Prostate gland (tissue), 2 donors: ENCODE data around the gene REST. TPM values are rescaled to one million over a fixed set of nuclear protein-coding genes. Genes with fewer than 3 reads are reported as not detected.
"Not testable (repeated sequence)": the region's sequence is repeated elsewhere in the genome, so short reads cannot be mapped to it uniquely, and the experiment has no call there.

ENCODE experiments used
- DNase-seq: peaks from one replicate; pipeline ENCODE4 v3.0.0-alpha.2; 2019; ENCODE audit warnings: low spot score
- H3K27ac ChIP-seq, 2 donors: fragments of 200-600 bp; sonication (generic); 2 replicates each; pipeline ENCODE4 v1.5.1; 2017 to 2019
- H3K27me3 ChIP-seq: fragments of 200-600 bp; sonication (generic); replicated peaks from 2 replicates; pipeline ENCODE4 v1.5.1; 2019; ENCODE audit not compliant: insufficient read depth
- H3K36me3 ChIP-seq, 2 donors: fragments of 200-600 bp; sonication (generic); 1 replicate in 1 of 2; 2 replicates in 1 of 2; pipeline versions ENCODE4 v1.5.1 to v1.8.1; 2017 to 2019
- H3K4me1 ChIP-seq: fragments of 200-600 bp; sonication (generic); replicated peaks from 2 replicates; pipeline ENCODE4 v1.5.1; 2019
- H3K4me3 ChIP-seq, 2 donors: fragments of 200-600 bp; sonication (generic); 2 replicates each; pipeline ENCODE4 v1.5.1; 2017 to 2019
- H3K9me3 ChIP-seq: fragments of 200-600 bp; sonication (generic); 2 replicates; pipeline ENCODE4 v1.5.1; 2017
- CTCF ChIP-seq, 4 experiments: fragments of 200-600 bp in 2 of 4; fragments of 450-650 bp in 2 of 4; sonication (generic) in 2 of 4; IDR thresholded peaks; 1 replicate in 3 of 4; 2 replicates in 1 of 4; pipeline ENCODE4 v1.5.1; 2016 to 2019; ENCODE audit warnings: antibody characterized with exemption in 4 of 4, mild to moderate bottlenecking in 2 of 4, moderate library complexity in 2 of 4
- POLR2A ChIP-seq: fragments of 450-650 bp; IDR thresholded peaks from one replicate; pipeline ENCODE4 v1.6.1; 2016; ENCODE audit warnings: antibody characterized with exemption, mild to moderate bottlenecking
- POLR2AphosphoS5 ChIP-seq: sonication (generic); formaldehyde crosslinking; IDR thresholded peaks from one replicate; pipeline ENCODE4 v1.6.1; 2017; ENCODE audit warnings: antibody characterized with exemption
- WGBS: methylation state at CpG from one replicate; pipeline ENCODE4 v1.1.5; 2018; 5-methylcytosine and 5-hydroxymethylcytosine counted together
- intact Hi-C: fragments of 100-400 bp; cut with DNase I; formaldehyde crosslinking; loops from one replicate; pipeline ENCODE4 v1.14.2; 2022
- total RNA-seq, 2 donors: library from RNA; depleted of rRNA; stranded (reverse); fragments of >200 nt; gene quantifications; one replicate each; pipeline ENCODE4 v1.1.0, GENCODE V29; 2016

REST gene
- total RNA-seq, 2 donors from 2014 or later: 38.0 to 50.8 TPM

GRCh38 chr4:56930638-56931037 lies 22.9 kb downstream of the REST start:
- intact Hi-C loops: no loop called here
- H3K9me3 ChIP-seq: no peaks in the 10 kb centered on the region
- DNase-seq: no peak
- no peaks in the 10 kb centered on the region for H3K4me1 ChIP-seq
- H3K4me3 ChIP-seq: no peak overlapping the region
- no peaks in the 10 kb centered on the region for H3K36me3 ChIP-seq
- WGBS: over 99% methylated on average over 7 of the region's 7 CpGs
- no peak overlapping the region for H3K27ac ChIP-seq
- TF ChIP-seq CTCF (IDR thresholded peaks at IDR 0.05) (no peak), POLR2A (no peak), POLR2AphosphoS5 (no peak)
- no peaks in the 10 kb centered on the region for H3K27me3 ChIP-seq

- Histone ChIP-seq H3K27ac (no peak overlapping the region), H3K4me3 (no peak overlapping the region), H3K4me1 (no peaks in the 10 kb centered on the region), H3K36me3 (no peaks in the 10 kb centered on the region), H3K27me3 (no peaks in the 10 kb centered on the region), H3K9me3 (no peaks in the 10 kb centered on the region)
- 44% methylated on average over 4 of the region's 4 CpGs for WGBS
- intact Hi-C loops: no loop called here
- no peak for TF ChIP-seq POLR2A
- no peak for TF ChIP-seq CTCF (IDR thresholded peaks at IDR 0.05)
- TF ChIP-seq POLR2AphosphoS5: no peak
- no peak for DNase-seq
These were observed 24.2 kb downstream of the REST start for GRCh38 chr4:56931924-56932323.

- TF ChIP-seq CTCF (IDR thresholded peaks at IDR 0.05) (no peak), POLR2A (no peak), POLR2AphosphoS5 (no peak)
- no peaks in the 10 kb centered on the region for H3K4me1 ChIP-seq
- H3K27me3 ChIP-seq: no peaks in the 10 kb centered on the region
- intact Hi-C loops: no loop called here
- no peak for DNase-seq
- WGBS: 92% methylated on average over 6 of the region's 6 CpGs
- no peaks in the 10 kb centered on the region for H3K36me3 ChIP-seq
- H3K4me3 ChIP-seq: no peak overlapping the region
- H3K9me3 ChIP-seq: no peaks in the 10 kb centered on the region
- H3K27ac ChIP-seq: no peak overlapping the region
These were observed 29.6 kb downstream of the REST start for GRCh38 chr4:56937262-56937661.

GRCh38 chr4:56939826-56940225 lies 32.1 kb downstream of the REST start:
- H3K27me3 ChIP-seq, intact Hi-C loops, H3K36me3 ChIP-seq, DNase-seq, H3K4me3 ChIP-seq, H3K27ac ChIP-seq, H3K9me3 ChIP-seq, H3K4me1 ChIP-seq: not testable (repeated sequence)
- 97% methylated on average over 14 of the region's 14 CpGs for WGBS

- DNase-seq: no peak
- 95% methylated on average over 12 of the region's 12 CpGs for WGBS
- TF ChIP-seq CTCF (IDR thresholded peaks at IDR 0.05): no peak
- no peak for TF ChIP-seq POLR2AphosphoS5
- no peak for TF ChIP-seq POLR2A
These were observed 32.7 kb downstream of the REST start for GRCh38 chr4:56940403-56940802.

More at GRCh38 chr4:56940403-56940802, 32.7 kb downstream of the REST start:
- no peak overlapping the region for H3K4me3 ChIP-seq
- intact Hi-C loops: no loop called here
- no peaks in the 10 kb centered on the region for H3K27me3 ChIP-seq
- no peaks in the 10 kb centered on the region for H3K4me1 ChIP-seq
- H3K36me3 ChIP-seq: no peaks in the 10 kb centered on the region
- no peak overlapping the region for H3K27ac ChIP-seq
- H3K9me3 ChIP-seq: no peaks in the 10 kb centered on the region
